Esophagus muscularis mucosa (tissue), 3 donors: ENCODE measurements around the gene NXPH3.

Experiments used
- CTCF ChIP-seq, 3 experiments: fragments of 200-600 bp in 2 of 3; fragments of 450-650 bp in 1 of 3; sonication (generic) in 2 of 3; IDR thresholded peaks; one replicate each; pipeline ENCODE4 v1.5.1; 2017 to 2019; ENCODE audit warnings: antibody characterized with exemption in 3 of 3, mild to moderate bottlenecking in 2 of 3, moderate library complexity in 1 of 3
- POLR2A ChIP-seq: fragments of 450-650 bp; IDR thresholded peaks from one replicate; pipeline ENCODE4 v1.6.1; 2017; ENCODE audit warnings: antibody characterized with exemption, moderate library complexity, mild to moderate bottlenecking, low read depth
- POLR2AphosphoS5 ChIP-seq, 2 donors: sonication (generic); formaldehyde crosslinking; IDR thresholded peaks; one replicate each; pipeline ENCODE4 v1.6.1; 2017; ENCODE audit warnings: antibody characterized with exemption in 2 of 2

GRCh38 chr17:49571764-49572163 lies 3.9 kb upstream of the NXPH3 start:
- TF ChIP-seq CTCF (IDR thresholded peaks at IDR 0.05) (no peak), POLR2A (no peak), POLR2AphosphoS5 (IDR thresholded peaks at IDR 0.05) (no peak)
